Smooth muscle cell (in vitro differentiated cells): ENCODE results near the gene LHB. TPM values are rescaled to one million over a fixed set of nuclear protein-coding genes. Genes with fewer than 3 reads are reported as not detected.

ENCODE experiments used
- DNase-seq: peaks from one replicate; lab custom pipeline; 2025; ENCODE audit not compliant: unreplicated experiment; lab: John Stamatoyannopoulos, UW
- H2AFZ ChIP-seq: fragments of 200-600 bp; sonication (generic); 2 replicates; pipeline ENCODE4 v1.6.0; 2016; ENCODE audit warnings: antibody characterized with exemption, low read depth, mild to moderate bottlenecking
- H3F3A ChIP-seq: fragments of 200-600 bp; sonication (generic); 2 replicates; pipeline ENCODE4 v1.6.0; 2017; ENCODE audit warnings: antibody characterized with exemption, low read depth
- H3K27ac ChIP-seq: fragments of 200-600 bp; sonication (generic); 2 replicates; pipeline ENCODE4 v1.5.1; 2016; ENCODE audit warnings: low read depth, mild to moderate bottlenecking
- H3K27me3 ChIP-seq: fragments of 200-600 bp; sonication (generic); 2 replicates; pipeline ENCODE4 v1.6.1; 2016; ENCODE audit warnings: low read depth, mild to moderate bottlenecking
- H3K36me3 ChIP-seq: fragments of 200-600 bp; sonication (generic); 2 replicates; pipeline ENCODE4 v1.5.1; 2016; ENCODE audit warnings: low read depth
- H3K4me1 ChIP-seq: fragments of 200-600 bp; sonication (generic); 2 replicates; pipeline ENCODE4 v1.5.1; 2016; ENCODE audit warnings: low read depth
- H3K4me2 ChIP-seq: fragments of 200-600 bp; sonication (generic); 2 replicates; pipeline ENCODE4 v1.6.0; 2016; ENCODE audit warnings: mild to moderate bottlenecking
- H3K4me3 ChIP-seq: fragments of 200-600 bp; sonication (generic); 2 replicates; pipeline ENCODE4 v1.5.1; 2016; ENCODE audit warnings: mild to moderate bottlenecking
- H3K79me2 ChIP-seq: fragments of 200-600 bp; sonication (generic); 2 replicates; pipeline ENCODE4 v1.6.0; 2016; ENCODE audit warnings: low read depth, mild to moderate bottlenecking
- H3K9ac ChIP-seq: fragments of 200-600 bp; sonication (generic); 2 replicates; pipeline ENCODE4 v1.6.0; 2016; ENCODE audit warnings: low read depth
- H3K9me3 ChIP-seq: fragments of 200-600 bp; sonication (generic); replicated peaks from 2 replicates; pipeline ENCODE4 v1.5.1; 2016; ENCODE audit warnings: low read depth
- H4K20me1 ChIP-seq: fragments of 200-600 bp; sonication (generic); 2 replicates; pipeline ENCODE4 v1.6.0; 2016; ENCODE audit warnings: low read depth
- WGBS: methylation state at CpG from one replicate; pipeline ENCODE4 v1.1.7; 2016; ENCODE audit warnings: low lambda C conversion rate; 5-methylcytosine and 5-hydroxymethylcytosine counted together
- polyA plus RNA-seq: library from polyadenylated mRNA; unstranded; fragments of >200 nt; fragmentation: Nextera tagmentation; extraction: Ambion mirVana; gene quantifications from 2 replicates; pipeline ENCODE4 v1.2.1, GENCODE V29; 2016
- total RNA-seq: library from RNA; depleted of rRNA; stranded (reverse); fragments of >200 nt; gene quantifications from 2 replicates; pipeline ENCODE4 v1.2.3, GENCODE V29; 2014
- TF ChIP-seq, protein P1 (sequence below): fragments of 200-600 bp; sonication (generic); IDR thresholded peaks from 2 replicates; pipeline ENCODE4 v1.5.1; 2017; ENCODE audit warnings: borderline replicate concordance, mild to moderate bottlenecking, antibody characterized with exemption; ENCODE audit not compliant: insufficient read depth, poor library complexity, severe bottlenecking

The LHB gene
- total RNA-seq (not detected in 2 replicates), polyA plus RNA-seq (0.39 TPM in 1 of 2 replicates, not detected in the other)

DNA sequence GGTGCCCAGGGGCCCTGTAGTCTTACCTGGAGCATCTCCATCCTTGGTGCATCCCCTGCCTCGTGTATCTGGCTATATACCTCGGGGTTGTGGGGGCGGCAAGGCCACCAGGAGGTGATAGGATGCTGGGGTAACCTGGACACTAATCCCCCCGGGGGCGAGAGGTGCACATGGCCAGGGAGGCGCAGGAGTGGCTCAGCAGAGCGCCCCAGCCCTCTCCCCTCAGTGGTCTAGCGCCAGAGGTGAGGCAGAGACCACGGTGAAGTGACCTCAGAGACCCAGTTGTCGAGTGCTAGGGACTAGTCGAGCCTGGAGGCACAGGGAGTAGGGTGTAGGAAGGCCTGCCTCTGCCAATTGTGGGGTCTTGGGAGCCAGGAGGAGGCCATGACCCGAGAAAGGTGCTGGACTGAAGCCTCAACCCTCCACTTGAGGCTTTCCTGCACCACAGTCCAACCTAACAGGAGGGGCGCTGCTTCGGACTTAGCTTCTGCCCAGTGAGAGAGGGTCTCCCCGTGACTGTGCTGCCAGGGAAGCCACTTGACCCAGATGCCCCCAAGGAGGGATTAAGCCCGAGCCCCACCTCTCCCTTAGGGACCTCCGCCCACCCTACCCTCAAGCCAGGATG lies at the start of gene LHB:
TSS of gene LHB (minus strand) at position 51 of the 625 bp plus-strand sequence. CDS start at position 41, 10 bp downstream.
- no peak within 1 kb of the TSS for H3K9ac ChIP-seq
- H3K9me3 ChIP-seq = no peaks in the 10 kb centered on the region
- no peak within 1 kb of the TSS for H3K27ac ChIP-seq
- TF ChIP-seq, protein P1, sequence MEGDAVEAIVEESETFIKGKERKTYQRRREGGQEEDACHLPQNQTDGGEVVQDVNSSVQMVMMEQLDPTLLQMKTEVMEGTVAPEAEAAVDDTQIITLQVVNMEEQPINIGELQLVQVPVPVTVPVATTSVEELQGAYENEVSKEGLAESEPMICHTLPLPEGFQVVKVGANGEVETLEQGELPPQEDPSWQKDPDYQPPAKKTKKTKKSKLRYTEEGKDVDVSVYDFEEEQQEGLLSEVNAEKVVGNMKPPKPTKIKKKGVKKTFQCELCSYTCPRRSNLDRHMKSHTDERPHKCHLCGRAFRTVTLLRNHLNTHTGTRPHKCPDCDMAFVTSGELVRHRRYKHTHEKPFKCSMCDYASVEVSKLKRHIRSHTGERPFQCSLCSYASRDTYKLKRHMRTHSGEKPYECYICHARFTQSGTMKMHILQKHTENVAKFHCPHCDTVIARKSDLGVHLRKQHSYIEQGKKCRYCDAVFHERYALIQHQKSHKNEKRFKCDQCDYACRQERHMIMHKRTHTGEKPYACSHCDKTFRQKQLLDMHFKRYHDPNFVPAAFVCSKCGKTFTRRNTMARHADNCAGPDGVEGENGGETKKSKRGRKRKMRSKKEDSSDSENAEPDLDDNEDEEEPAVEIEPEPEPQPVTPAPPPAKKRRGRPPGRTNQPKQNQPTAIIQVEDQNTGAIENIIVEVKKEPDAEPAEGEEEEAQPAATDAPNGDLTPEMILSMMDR = no peak
- H3K79me2 ChIP-seq = no peaks in the 10 kb centered on the region
- H3K36me3 ChIP-seq = no peaks in the 10 kb centered on the region
- peak within 1 kb of the TSS; percentile 1 for H2AFZ ChIP-seq
- no peaks in the 10 kb centered on the region for H3K4me1 ChIP-seq
- DNase-seq = no peak
- H3F3A ChIP-seq = no peaks in the 10 kb centered on the region
- peak within 1 kb of the TSS; percentile 95 for H3K4me2 ChIP-seq
- 80% methylated on average over 17 of the region's 17 CpGs for WGBS
- peak within 1 kb of the TSS; percentile 46 for H3K4me3 ChIP-seq
- H3K27me3 ChIP-seq = peaks cover 6% of the 10 kb centered on the region
- H4K20me1 ChIP-seq = no peaks in the 10 kb centered on the region

DNA sequence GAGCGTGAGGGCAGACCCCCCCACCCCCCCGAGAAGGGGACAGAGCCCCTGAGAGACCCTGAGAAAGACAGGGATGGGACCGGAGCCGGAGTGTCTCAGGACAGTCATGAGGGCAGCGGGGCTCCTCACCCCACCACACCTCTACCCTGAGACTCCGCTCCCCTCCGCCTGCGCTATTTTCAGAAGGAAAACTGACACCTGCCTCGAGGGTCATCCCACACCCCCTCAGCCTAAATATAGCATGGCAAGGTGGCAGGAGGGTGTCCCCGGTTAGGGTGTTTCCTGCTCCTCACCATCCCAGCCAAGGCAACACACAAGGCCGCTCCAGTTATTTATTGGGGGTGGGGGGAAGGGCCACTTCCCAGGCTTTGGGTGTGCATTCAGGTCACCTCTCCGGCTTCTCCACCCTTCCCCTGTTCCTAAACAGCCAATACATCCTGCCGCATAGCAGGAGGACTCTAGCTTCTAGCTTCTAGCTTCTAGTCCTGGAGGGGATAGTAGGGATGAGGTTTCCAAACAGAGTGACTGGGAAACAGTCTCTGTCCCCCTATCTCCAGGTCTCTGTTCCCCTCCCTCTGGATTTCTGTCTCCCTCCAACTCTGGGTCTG lies 49.1 kb upstream of the LHB start:
- Histone ChIP-seq H3K4me1 (peaks cover 16% of the 10 kb centered on the region), H3K36me3 (no peaks in the 10 kb centered on the region), H3K4me2 (no peak overlapping the region), H3K27ac (no peak overlapping the region), H3K9me3 (no peaks in the 10 kb centered on the region), H3F3A (no peaks in the 10 kb centered on the region), H3K4me3 (no peak overlapping the region), H3K79me2 (no peaks in the 10 kb centered on the region), H3K27me3 (peaks cover 2% of the 10 kb centered on the region), H3K9ac (no peak overlapping the region), H2AFZ (no peak overlapping the region), H4K20me1 (no peaks in the 10 kb centered on the region)
- WGBS = 84% methylated on average over 11 of the region's 13 CpGs
- DNase-seq = no peak
- TF ChIP-seq, protein P1 = no peak

DNA sequence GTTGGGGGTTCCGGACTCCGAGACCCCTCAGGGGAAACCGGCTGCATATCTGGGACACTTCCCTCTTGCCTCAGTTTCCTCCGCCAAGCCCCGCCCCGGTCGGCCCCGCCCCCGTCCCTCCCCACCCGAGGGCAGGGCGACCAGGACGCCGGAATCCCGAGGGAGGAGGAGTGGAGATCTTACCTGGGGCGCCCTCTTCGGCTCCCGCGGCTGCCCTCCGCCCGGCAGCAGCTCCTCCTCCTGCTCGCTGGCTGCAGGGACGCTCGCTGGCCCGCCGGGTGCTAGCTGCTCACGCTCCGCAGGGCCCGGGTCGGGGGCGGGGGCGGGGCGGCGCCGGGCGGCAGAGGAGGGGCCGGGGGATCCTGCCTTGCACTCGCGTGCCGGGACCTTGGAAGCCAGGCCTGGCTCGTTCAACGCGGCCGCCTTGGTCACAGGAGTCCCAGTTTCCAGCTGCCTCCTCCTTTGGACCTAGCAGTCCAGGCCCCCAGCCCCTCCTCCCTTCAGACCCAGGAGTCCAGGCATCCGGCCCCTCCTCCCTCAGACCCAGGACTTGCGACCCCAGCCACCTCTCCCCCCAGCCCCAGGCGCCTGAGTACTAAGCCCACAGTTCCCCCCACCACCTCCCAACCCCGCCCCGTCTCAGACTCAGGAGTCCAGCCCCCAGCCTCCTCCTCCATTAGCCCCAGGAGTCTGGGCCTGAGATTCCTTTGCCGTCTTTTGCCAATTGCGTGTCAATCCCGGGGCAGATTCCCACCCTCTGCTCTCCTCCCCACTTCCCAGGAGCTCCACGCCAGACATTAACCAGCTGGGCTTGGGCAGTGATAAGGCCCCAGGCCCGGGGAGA lies 48.1 kb upstream of the LHB start, which contains the start of gene NTF4:
TSS of gene NTF4 (minus strand) at position 51 of the 844 bp plus-strand sequence. CDS start 2,821 bp downstream, outside the sequence.
- peak; percentile 60 for DNase-seq
- Histone ChIP-seq H2AFZ (no peak within 1 kb of the TSS), H3K4me3 (peak within 1 kb of the TSS; percentile 53), H3K9me3 (no peaks in the 10 kb centered on the region), H3K4me2 (peak within 1 kb of the TSS; percentile 81), H4K20me1 (peaks cover 6% of the 10 kb centered on the region), H3K4me1 (peaks cover 16% of the 10 kb centered on the region), H3K79me2 (no peaks in the 10 kb centered on the region), H3K27me3 (no peaks in the 10 kb centered on the region), H3F3A (no peaks in the 10 kb centered on the region), H3K36me3 (no peaks in the 10 kb centered on the region), H3K27ac (peak within 1 kb of the TSS; percentile 4), H3K9ac (peak within 1 kb of the TSS; percentile 39)
- 12% methylated on average over 8 of the region's 53 CpGs for WGBS
- TF ChIP-seq, protein P1 = no peak
